Trophoblast cell (in vitro differentiated cells and primary cell): ENCODE data around the gene PRLR.

ENCODE experiments used
- DNase-seq, 2 donors: peaks; one replicate each; pipeline ENCODE4 v3.0.0-alpha.2; 2016
- H2AFZ ChIP-seq: 2 replicates; pipeline ENCODE4 v1.6.1; 2013; ENCODE audit warnings: low read length, moderate library complexity, mild to moderate bottlenecking; ENCODE audit not compliant: insufficient read depth, poor library complexity
- H2AK5ac ChIP-seq: 2 replicates; pipeline ENCODE4 v1.6.1; 2013; ENCODE audit warnings: mild to moderate bottlenecking, low read length
- H2BK120ac ChIP-seq: 2 replicates; pipeline ENCODE4 v1.6.1; 2013; ENCODE audit warnings: low read length, mild to moderate bottlenecking, moderate library complexity; ENCODE audit not compliant: insufficient read depth, poor library complexity
- H2BK12ac ChIP-seq: 2 replicates; pipeline ENCODE4 v1.6.1; 2013; ENCODE audit warnings: mild to moderate bottlenecking, low read length, moderate library complexity
- H2BK5ac ChIP-seq: 2 replicates; pipeline ENCODE4 v1.6.1; 2013; ENCODE audit warnings: low read length, low read depth, moderate library complexity, mild to moderate bottlenecking; ENCODE audit not compliant: poor library complexity
- H3K14ac ChIP-seq: 2 replicates; pipeline ENCODE4 v1.6.1; 2013; ENCODE audit warnings: mild to moderate bottlenecking, low read length
- H3K18ac ChIP-seq: 2 replicates; pipeline ENCODE4 v1.6.1; 2013; ENCODE audit warnings: mild to moderate bottlenecking, low read length
- H3K23ac ChIP-seq: 2 replicates; pipeline ENCODE4 v1.6.1; 2013; ENCODE audit warnings: low read length
- H3K27ac ChIP-seq: 2 replicates; pipeline ENCODE4 v1.5.1; 2013; ENCODE audit warnings: low read depth, mild to moderate bottlenecking, inconsistent platforms, low read length, moderate library complexity
- H3K27me3 ChIP-seq: 2 replicates; pipeline ENCODE4 v1.6.1; 2013; ENCODE audit warnings: inconsistent platforms, mild to moderate bottlenecking, low read length, moderate library complexity; ENCODE audit not compliant: insufficient read depth
- H3K36me3 ChIP-seq, 2 experiments: 1 replicate in 1 of 2; 2 replicates in 1 of 2; pipeline ENCODE4 v1.6.1; 2013; ENCODE audit warnings: low read length in 2 of 2, mild to moderate bottlenecking in 2 of 2, moderate library complexity in 1 of 2; ENCODE audit not compliant: insufficient read depth in 2 of 2, control insufficient read depth in 1 of 2
- H3K4ac ChIP-seq: 2 replicates; pipeline ENCODE4 v1.6.1; 2013; ENCODE audit warnings: low read depth, mild to moderate bottlenecking, low read length, moderate library complexity
- H3K4me1 ChIP-seq, 2 experiments: 1 replicate in 1 of 2; 2 replicates in 1 of 2; pipeline ENCODE4 v1.6.1; 2013; ENCODE audit warnings: low read length in 2 of 2, mild to moderate bottlenecking in 2 of 2, moderate library complexity in 1 of 2; ENCODE audit not compliant: insufficient read depth in 2 of 2, control insufficient read depth in 1 of 2
- H3K4me2 ChIP-seq: 2 replicates; pipeline ENCODE4 v1.6.1; 2013; ENCODE audit warnings: inconsistent platforms, mild to moderate bottlenecking, low read length, moderate library complexity
- H3K4me3 ChIP-seq: 2 replicates; pipeline ENCODE4 v1.5.1; 2013; ENCODE audit warnings: mild to moderate bottlenecking, low read depth, low read length, inconsistent platforms
- H3K79me1 ChIP-seq: one replicate; pipeline ENCODE4 v1.6.1; 2013; ENCODE audit warnings: low read length
- H3K79me2 ChIP-seq: 2 replicates; pipeline ENCODE4 v1.6.1; 2013; ENCODE audit warnings: low read length, mild to moderate bottlenecking; ENCODE audit not compliant: control insufficient read depth, insufficient read depth, poor library complexity
- H3K9ac ChIP-seq: 2 replicates; pipeline ENCODE4 v1.6.1; 2013; ENCODE audit warnings: mild to moderate bottlenecking, low read length
- H3K9me3 ChIP-seq: 2 replicates; pipeline ENCODE4 v1.6.1; 2013; ENCODE audit warnings: low read depth, mild to moderate bottlenecking, control low read depth, inconsistent platforms, low read length; ENCODE audit not compliant: insufficient read depth
- H4K12ac ChIP-seq: 2 replicates; pipeline ENCODE4 v1.6.1; 2013; ENCODE audit warnings: low read depth, mild to moderate bottlenecking, low read length, moderate library complexity
- H4K8ac ChIP-seq: 2 replicates; pipeline ENCODE4 v1.6.1; 2013; ENCODE audit warnings: low read depth, mild to moderate bottlenecking, low read length, moderate library complexity
- H4K91ac ChIP-seq: one replicate; pipeline ENCODE4 v1.6.1; 2013; ENCODE audit warnings: low read depth, mild to moderate bottlenecking, low read length, moderate library complexity
- WGBS: extraction: QIAGEN DNeasy Blood & Tissue Kit; methylation state at CpG from one replicate; pipeline ENCODE4 v1.1.7; 2013; ENCODE audit warnings: missing lambda C conversion rate; ENCODE audit not compliant: insufficient read length, insufficient coverage; ENCODE audit errors: extremely low coverage; 5-methylcytosine and 5-hydroxymethylcytosine counted together

Gene PRLR

GRCh38 chr5:35059251-35059650 is 171.0 kb downstream of the PRLR start:
- Histone ChIP-seq H3K79me2 (no peaks in the 10 kb centered on the region), H3K23ac (no peak overlapping the region), H4K12ac (no peak overlapping the region), H2BK12ac (no peak overlapping the region), H3K36me3 (no peaks in the 10 kb centered on the region), H4K91ac (no peak overlapping the region), H3K4me3 (no peak overlapping the region), H2AFZ (no peak overlapping the region), H3K9ac (no peak overlapping the region), H3K4me1 (no peaks in the 10 kb centered on the region), H3K4ac (no peak overlapping the region), H3K27ac (no peak overlapping the region), H3K18ac (no peak overlapping the region), H2BK120ac (no peak overlapping the region), H2BK5ac (no peak overlapping the region), H4K8ac (no peak overlapping the region), H3K4me2 (no peak overlapping the region), H3K27me3 (no peaks in the 10 kb centered on the region), H3K9me3 (no peaks in the 10 kb centered on the region), H3K79me1 (no peaks in the 10 kb centered on the region), H2AK5ac (no peak overlapping the region), H3K14ac (no peak overlapping the region)
- DNase-seq: no peak

GRCh38 chr5:35058374-35058788 is 171.9 kb downstream of the PRLR start:
- Histone ChIP-seq H2BK120ac (no peak overlapping the region), H3K18ac (no peak overlapping the region), H3K9ac (no peak overlapping the region), H3K14ac (no peak overlapping the region), H3K27ac (no peak overlapping the region), H2AK5ac (no peak overlapping the region), H3K9me3 (no peaks in the 10 kb centered on the region), H4K91ac (no peak overlapping the region), H2AFZ (no peak overlapping the region), H2BK12ac (no peak overlapping the region), H3K4me2 (no peak overlapping the region), H4K8ac (no peak overlapping the region), H3K79me1 (no peaks in the 10 kb centered on the region), H3K4me3 (no peak overlapping the region), H3K27me3 (no peaks in the 10 kb centered on the region), H3K4ac (no peak overlapping the region), H4K12ac (no peak overlapping the region), H2BK5ac (no peak overlapping the region), H3K36me3 (no peaks in the 10 kb centered on the region), H3K4me1 (no peaks in the 10 kb centered on the region), H3K23ac (no peak overlapping the region), H3K79me2 (no peaks in the 10 kb centered on the region)
- no peak for DNase-seq
- WGBS: no CpG with 5 or more reads among the region's 3 CpGs

DNA sequence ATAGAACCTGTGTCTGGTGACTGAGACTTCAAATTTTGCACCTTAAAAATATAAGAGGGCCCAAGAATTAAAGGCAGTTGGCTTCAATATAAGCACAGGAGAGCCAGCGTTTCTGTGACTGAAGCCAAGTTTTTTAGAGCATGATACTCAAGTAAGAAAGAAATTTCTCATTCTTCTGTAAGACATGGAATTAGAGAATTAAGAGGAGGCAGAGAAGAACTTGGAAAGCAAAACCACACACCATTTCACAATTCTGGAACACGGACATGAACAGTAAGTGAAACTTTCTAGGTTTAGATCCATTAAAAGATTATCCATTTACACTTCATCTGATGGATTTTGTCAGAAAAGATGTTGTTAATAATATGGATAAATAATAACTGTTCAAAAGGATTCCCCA is 173.6 kb downstream of the PRLR start:
- no peaks in the 10 kb centered on the region for H3K36me3 ChIP-seq
- H3K18ac ChIP-seq: no peak overlapping the region
- no CpG with 5 or more reads among the region's 2 CpGs for WGBS

GRCh38 chr5:35052838-35053237 is 177.4 kb downstream of the PRLR start:
- no CpG with 5 or more reads among the region's 4 CpGs for WGBS
- H3K79me2 ChIP-seq: no peaks in the 10 kb centered on the region
- H3K23ac ChIP-seq: no peak overlapping the region
- H2BK120ac ChIP-seq: no peak overlapping the region
- no peak overlapping the region for H3K4ac ChIP-seq
- no peaks in the 10 kb centered on the region for H3K27me3 ChIP-seq
- no peak overlapping the region for H2AFZ ChIP-seq
- H3K14ac ChIP-seq: no peak overlapping the region
- no peaks in the 10 kb centered on the region for H3K4me1 ChIP-seq
- H3K4me2 ChIP-seq: no peak overlapping the region
- H3K27ac ChIP-seq: no peak overlapping the region
- H2BK12ac ChIP-seq: no peak overlapping the region
- no peak for DNase-seq
- H2BK5ac ChIP-seq: no peak overlapping the region
- no peak overlapping the region for H4K91ac ChIP-seq
- H3K18ac ChIP-seq: no peak overlapping the region
- H3K4me3 ChIP-seq: no peak overlapping the region
- H4K8ac ChIP-seq: no peak overlapping the region
- no peak overlapping the region for H2AK5ac ChIP-seq
- H3K79me1 ChIP-seq: no peaks in the 10 kb centered on the region
- H4K12ac ChIP-seq: no peak overlapping the region
- no peak overlapping the region for H3K9ac ChIP-seq
- H3K9me3 ChIP-seq: no peaks in the 10 kb centered on the region
- H3K36me3 ChIP-seq: no peaks in the 10 kb centered on the region

More for the DNA sequence above, 173.6 kb downstream of the PRLR start:
- no peaks in the 10 kb centered on the region for H3K9me3 ChIP-seq
- no peak overlapping the region for H2BK12ac ChIP-seq
- H4K12ac ChIP-seq: no peak overlapping the region
- no peak overlapping the region for H3K14ac ChIP-seq
- no peak overlapping the region for H3K9ac ChIP-seq
- no peak overlapping the region for H2BK5ac ChIP-seq
- no peak overlapping the region for H3K4ac ChIP-seq
- no peak overlapping the region for H4K8ac ChIP-seq
- no peaks in the 10 kb centered on the region for H3K79me2 ChIP-seq
- H3K23ac ChIP-seq: no peak overlapping the region
- no peak for DNase-seq
- H2AFZ ChIP-seq: no peak overlapping the region
- H3K4me3 ChIP-seq: no peak overlapping the region
- H2BK120ac ChIP-seq: no peak overlapping the region
- no peaks in the 10 kb centered on the region for H3K79me1 ChIP-seq
- H3K4me2 ChIP-seq: no peak overlapping the region
- no peak overlapping the region for H4K91ac ChIP-seq
- no peak overlapping the region for H3K27ac ChIP-seq
- H3K27me3 ChIP-seq: no peaks in the 10 kb centered on the region
- no peak overlapping the region for H2AK5ac ChIP-seq
- no peaks in the 10 kb centered on the region for H3K4me1 ChIP-seq
